Spleen (tissue), 7 donors: ENCODE results near the gene DIO3.

Source experiments
- POLR2A ChIP-seq, 3 donors: fragments of 450-650 bp; IDR thresholded peaks; one replicate each; pipeline ENCODE4 v1.5.1; 2017; ENCODE audit warnings: antibody characterized with exemption in 3 of 3, mild to moderate bottlenecking in 1 of 3
- POLR2AphosphoS5 ChIP-seq, 3 donors: sonication (generic); formaldehyde crosslinking; IDR thresholded peaks; one replicate each; pipeline ENCODE4 v1.5.1; 2017; ENCODE audit warnings: antibody characterized with exemption in 3 of 3
- TF ChIP-seq, protein P1 (sequence below), 11 experiments: fragments of 200-600 bp in 7 of 11; fragments of 450-650 bp in 4 of 11; sonication (generic) in 4 of 11; IDR thresholded peaks in 8 of 11; conservative IDR thresholded peaks in 3 of 11; 1 replicate in 7 of 11; 2 replicates in 4 of 11; pipeline versions ENCODE4 v1.4.0 to v1.8.0; 2016 to 2021; ENCODE audit warnings: antibody characterized with exemption in 11 of 11, inconsistent platforms in 4 of 11, mild to moderate bottlenecking in 1 of 11
- donor health status: DM: no; HTN: no; CAD: no; lungs with moderate emphysema.
- donor health status: DM: no; HTN: no; CAD: no.
- donor health status: DM: no; HTN: no; CAD: no.

DNA sequence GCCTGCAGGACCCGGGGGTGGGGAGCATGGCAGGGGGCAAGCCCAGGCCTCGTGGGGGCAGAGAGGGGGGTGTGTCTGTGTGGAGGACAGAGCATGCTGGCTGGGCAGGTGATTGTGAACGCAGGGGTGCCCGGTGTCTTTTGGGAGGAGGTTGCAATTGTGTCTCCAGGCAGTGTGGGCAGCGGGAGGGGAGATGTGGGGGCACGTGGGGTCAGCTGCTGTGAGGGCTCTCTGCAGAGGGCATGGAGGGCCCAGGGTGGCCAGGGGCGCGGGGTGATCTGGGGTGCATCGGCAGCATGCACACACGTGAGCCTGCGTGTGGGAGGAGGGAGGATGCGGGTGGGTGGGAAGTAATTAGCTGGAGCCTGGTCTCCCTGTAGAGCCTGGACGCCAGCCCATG, 32.2 kb upstream of the DIO3 start:
- TF ChIP-seq POLR2AphosphoS5 (IDR thresholded peaks at IDR 0.05) (no peak), POLR2A (IDR thresholded peaks at IDR 0.05) (no peak)
- TF ChIP-seq, protein P1, sequence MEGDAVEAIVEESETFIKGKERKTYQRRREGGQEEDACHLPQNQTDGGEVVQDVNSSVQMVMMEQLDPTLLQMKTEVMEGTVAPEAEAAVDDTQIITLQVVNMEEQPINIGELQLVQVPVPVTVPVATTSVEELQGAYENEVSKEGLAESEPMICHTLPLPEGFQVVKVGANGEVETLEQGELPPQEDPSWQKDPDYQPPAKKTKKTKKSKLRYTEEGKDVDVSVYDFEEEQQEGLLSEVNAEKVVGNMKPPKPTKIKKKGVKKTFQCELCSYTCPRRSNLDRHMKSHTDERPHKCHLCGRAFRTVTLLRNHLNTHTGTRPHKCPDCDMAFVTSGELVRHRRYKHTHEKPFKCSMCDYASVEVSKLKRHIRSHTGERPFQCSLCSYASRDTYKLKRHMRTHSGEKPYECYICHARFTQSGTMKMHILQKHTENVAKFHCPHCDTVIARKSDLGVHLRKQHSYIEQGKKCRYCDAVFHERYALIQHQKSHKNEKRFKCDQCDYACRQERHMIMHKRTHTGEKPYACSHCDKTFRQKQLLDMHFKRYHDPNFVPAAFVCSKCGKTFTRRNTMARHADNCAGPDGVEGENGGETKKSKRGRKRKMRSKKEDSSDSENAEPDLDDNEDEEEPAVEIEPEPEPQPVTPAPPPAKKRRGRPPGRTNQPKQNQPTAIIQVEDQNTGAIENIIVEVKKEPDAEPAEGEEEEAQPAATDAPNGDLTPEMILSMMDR (IDR thresholded peaks at IDR 0.05 in 8 of 11, conservative IDR thresholded peaks at IDR 0.05 in 3 of 11), result no peak
